ENCODE results near the gene ADCY10.
"Not testable (repeated sequence)": the region's sequence is repeated elsewhere in the genome, so short reads cannot be mapped to it uniquely, and the experiment has no call there.

ADCY10 gene

DNA sequence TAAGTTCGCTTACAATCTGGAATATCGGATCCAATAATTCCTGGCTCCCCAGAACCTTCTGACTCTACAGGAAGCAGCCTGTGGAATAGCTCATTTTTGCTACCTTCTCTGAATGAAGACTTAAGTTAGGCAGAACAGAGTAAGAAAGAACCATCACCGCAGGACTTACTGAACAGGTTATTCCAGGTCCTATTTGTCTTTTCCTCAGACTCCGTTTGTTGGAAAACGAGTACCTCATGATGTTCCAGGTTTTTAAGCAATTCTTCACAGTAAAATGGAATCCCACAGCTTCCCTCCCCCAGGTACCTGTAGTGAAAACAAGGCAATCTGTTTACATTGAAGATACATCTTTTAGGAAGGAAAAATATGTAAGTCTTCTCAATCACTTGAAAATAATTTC lies 59.8 kb downstream of the ADCY10 start:
- no peaks in the 10 kb centered on the region for H3K27me3 ChIP-seq (ENCODE audit: control insufficient read depth in 1 of 2, insufficient read depth in 2 of 2, low read length in 2 of 2)
- no peaks in the 10 kb centered on the region for H3K9me3 ChIP-seq (ENCODE audit: control insufficient read depth in 2 of 2, low read length in 2 of 2)
- no peak overlapping the region for H3K9ac ChIP-seq (ENCODE audit: low read length in 2 of 2)
- H3K4me1 ChIP-seq (ENCODE audit: control insufficient read depth, insufficient read depth, low read length) = no peaks in the 10 kb centered on the region
- H3K27ac ChIP-seq (ENCODE audit: low read length) = no peak overlapping the region
- H3K36me3 ChIP-seq (ENCODE audit: control insufficient read depth in 2 of 2, insufficient read depth in 2 of 2, low read length in 2 of 2) = no peaks in the 10 kb centered on the region
- no peak overlapping the region for H3K4me3 ChIP-seq (ENCODE audit: low read length in 2 of 2)

DNA sequence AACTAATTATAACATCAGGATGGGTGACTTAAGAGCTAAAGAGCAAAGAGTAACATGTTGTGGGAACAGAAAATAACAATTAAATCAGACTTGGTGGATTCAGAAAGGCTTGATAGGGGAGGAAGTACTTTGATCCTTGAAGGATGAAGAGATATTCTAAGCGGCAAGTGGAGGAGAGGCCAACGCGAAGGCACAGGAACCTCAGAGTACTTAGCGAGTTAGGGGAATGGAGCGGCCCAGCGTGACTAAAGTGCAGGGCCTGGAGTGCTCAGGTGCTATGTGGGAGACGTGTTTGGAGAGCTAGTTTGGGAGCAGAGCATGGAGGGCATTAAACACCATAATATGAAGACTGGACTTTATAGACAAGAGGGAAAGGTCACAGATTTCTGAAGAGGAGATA lies 64.3 kb downstream of the ADCY10 start:
- no peaks in the 10 kb centered on the region for H3K36me3 ChIP-seq (ENCODE audit: control insufficient read depth in 2 of 2, insufficient read depth in 2 of 2, low read length in 2 of 2)
- no peaks in the 10 kb centered on the region for H3K4me1 ChIP-seq (ENCODE audit: control insufficient read depth, insufficient read depth, low read length)
- no peak overlapping the region for H3K9ac ChIP-seq (ENCODE audit: low read length in 2 of 2)
- H3K9me3 ChIP-seq (ENCODE audit: control insufficient read depth in 2 of 2, low read length in 2 of 2) = no peaks in the 10 kb centered on the region
- H3K27ac ChIP-seq (ENCODE audit: low read length) = no peak overlapping the region
- no peaks in the 10 kb centered on the region for H3K27me3 ChIP-seq (ENCODE audit: control insufficient read depth in 1 of 2, insufficient read depth in 2 of 2, low read length in 2 of 2)
- no peak overlapping the region for H3K4me3 ChIP-seq (ENCODE audit: low read length in 2 of 2)

DNA sequence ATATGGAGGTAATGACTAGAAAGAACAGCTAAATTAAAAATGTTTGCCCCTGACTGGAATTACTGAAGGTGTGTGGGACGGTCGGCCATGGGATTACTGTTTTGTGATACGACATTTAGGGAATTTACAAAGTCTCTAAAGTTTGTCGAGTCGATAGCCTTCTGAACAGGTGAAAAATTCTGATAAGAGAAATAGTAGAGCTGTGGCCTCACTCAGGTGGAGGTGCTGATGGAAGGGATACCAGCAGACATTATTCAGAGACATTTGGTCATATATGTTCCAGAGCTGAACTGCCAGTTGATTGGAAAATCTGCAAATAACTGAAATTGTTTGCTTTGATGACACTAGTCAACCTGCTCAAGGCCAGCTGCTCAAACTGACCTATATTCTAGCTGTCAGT lies 71.1 kb downstream of the ADCY10 start:
- H3K27ac ChIP-seq (ENCODE audit: low read length) = no peak overlapping the region
- H3K9ac ChIP-seq (ENCODE audit: low read length in 2 of 2) = no peak overlapping the region
- no peaks in the 10 kb centered on the region for H3K9me3 ChIP-seq (ENCODE audit: control insufficient read depth in 2 of 2, low read length in 2 of 2)
- no peaks in the 10 kb centered on the region for H3K36me3 ChIP-seq (ENCODE audit: control insufficient read depth in 2 of 2, insufficient read depth in 2 of 2, low read length in 2 of 2)
- no peaks in the 10 kb centered on the region for H3K27me3 ChIP-seq (ENCODE audit: control insufficient read depth in 1 of 2, insufficient read depth in 2 of 2, low read length in 2 of 2)
- no peak overlapping the region for H3K4me3 ChIP-seq (ENCODE audit: low read length in 2 of 2)
- H3K4me1 ChIP-seq (ENCODE audit: control insufficient read depth, insufficient read depth, low read length) = no peaks in the 10 kb centered on the region

DNA sequence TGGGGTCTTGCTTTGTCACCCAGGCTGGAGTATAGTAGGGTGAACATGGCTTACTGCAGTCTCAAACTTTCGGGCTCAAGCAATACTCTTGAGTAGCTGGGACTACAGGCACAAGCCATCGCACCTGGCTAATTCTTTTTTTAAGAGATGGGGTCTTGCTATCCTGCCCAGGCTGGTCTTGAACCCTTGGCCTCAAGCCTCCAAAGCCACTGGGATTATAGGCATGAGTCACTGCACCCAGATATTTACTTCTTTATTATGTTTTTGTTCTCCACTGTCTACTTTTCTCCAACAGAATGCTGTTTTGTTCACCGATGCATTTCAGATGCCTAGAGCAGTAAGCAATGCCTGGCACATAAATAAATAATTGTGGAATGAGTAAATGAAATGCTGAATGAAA lies 72.4 kb downstream of the ADCY10 start:
- H3K36me3 ChIP-seq (ENCODE audit: control insufficient read depth in 2 of 2, insufficient read depth in 2 of 2, low read length in 2 of 2) = no peaks in the 10 kb centered on the region
- no peak overlapping the region for H3K4me3 ChIP-seq (ENCODE audit: low read length in 2 of 2)
- no peaks in the 10 kb centered on the region for H3K9me3 ChIP-seq (ENCODE audit: control insufficient read depth in 2 of 2, low read length in 2 of 2)
- no peak overlapping the region for H3K27ac ChIP-seq (ENCODE audit: low read length)
- H3K4me1 ChIP-seq (ENCODE audit: control insufficient read depth, insufficient read depth, low read length) = no peaks in the 10 kb centered on the region
- no peak overlapping the region for H3K9ac ChIP-seq (ENCODE audit: low read length in 2 of 2)
- H3K27me3 ChIP-seq (ENCODE audit: control insufficient read depth in 1 of 2, insufficient read depth in 2 of 2, low read length in 2 of 2) = no peaks in the 10 kb centered on the region

DNA sequence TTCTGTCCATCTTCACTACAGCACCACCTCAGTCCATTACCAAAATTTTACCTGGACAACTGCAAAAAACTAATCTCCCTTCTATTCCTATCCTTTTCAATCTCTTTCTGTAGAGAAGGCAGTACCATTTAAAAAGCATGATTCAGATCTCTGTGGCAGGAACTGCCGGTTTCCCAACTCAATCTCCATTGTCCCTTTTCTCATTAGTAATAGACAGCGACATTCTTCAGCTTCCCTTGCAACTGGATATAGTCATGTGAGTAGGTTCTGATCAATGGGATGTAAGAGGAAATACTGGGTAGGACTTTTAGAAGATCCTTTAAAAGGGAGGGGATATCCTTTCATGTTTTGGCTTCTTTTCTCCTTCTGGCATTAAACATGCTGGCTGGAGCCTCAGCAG lies 74.9 kb downstream of the ADCY10 start:
- Histone ChIP-seq H3K36me3 (ENCODE audit: control insufficient read depth in 2 of 2, insufficient read depth in 2 of 2, low read length in 2 of 2) (no peaks in the 10 kb centered on the region), H3K4me1 (ENCODE audit: control insufficient read depth, insufficient read depth, low read length) (no peaks in the 10 kb centered on the region), H3K27me3 (ENCODE audit: control insufficient read depth in 1 of 2, insufficient read depth in 2 of 2, low read length in 2 of 2) (no peaks in the 10 kb centered on the region), H3K27ac (ENCODE audit: low read length) (no peak overlapping the region), H3K4me3 (ENCODE audit: low read length in 2 of 2) (no peak overlapping the region), H3K9me3 (ENCODE audit: control insufficient read depth in 2 of 2, low read length in 2 of 2) (no peaks in the 10 kb centered on the region), H3K9ac (ENCODE audit: low read length in 2 of 2) (no peak overlapping the region)

DNA sequence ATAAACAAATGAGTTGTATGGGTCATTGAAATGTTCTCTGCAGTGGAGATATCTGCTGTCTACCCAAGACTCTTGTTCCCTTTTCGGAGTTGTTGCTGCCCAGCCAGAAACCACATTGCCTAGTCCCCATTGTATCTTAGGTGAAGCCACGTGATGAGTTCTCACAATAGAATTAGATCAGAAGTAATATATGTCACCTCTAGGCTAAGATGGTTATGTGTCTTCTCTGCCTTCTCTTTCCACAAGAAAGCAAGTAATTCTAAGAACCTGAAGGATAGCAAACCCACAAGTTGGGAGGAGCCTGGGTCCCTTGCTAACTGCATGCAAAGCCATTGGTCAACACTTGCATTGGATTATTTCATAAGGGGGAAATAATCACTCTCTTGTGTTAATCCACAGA lies 76.6 kb downstream of the ADCY10 start:
- H3K27ac ChIP-seq (ENCODE audit: low read length) = no peak overlapping the region
- no peaks in the 10 kb centered on the region for H3K27me3 ChIP-seq (ENCODE audit: control insufficient read depth in 1 of 2, insufficient read depth in 2 of 2, low read length in 2 of 2)
- no peaks in the 10 kb centered on the region for H3K4me1 ChIP-seq (ENCODE audit: control insufficient read depth, insufficient read depth, low read length)
- no peak overlapping the region for H3K4me3 ChIP-seq (ENCODE audit: low read length in 2 of 2)
- no peaks in the 10 kb centered on the region for H3K36me3 ChIP-seq (ENCODE audit: control insufficient read depth in 2 of 2, insufficient read depth in 2 of 2, low read length in 2 of 2)
- H3K9me3 ChIP-seq (ENCODE audit: control insufficient read depth in 2 of 2, low read length in 2 of 2) = no peaks in the 10 kb centered on the region
- H3K9ac ChIP-seq (ENCODE audit: low read length in 2 of 2) = no peak overlapping the region

DNA sequence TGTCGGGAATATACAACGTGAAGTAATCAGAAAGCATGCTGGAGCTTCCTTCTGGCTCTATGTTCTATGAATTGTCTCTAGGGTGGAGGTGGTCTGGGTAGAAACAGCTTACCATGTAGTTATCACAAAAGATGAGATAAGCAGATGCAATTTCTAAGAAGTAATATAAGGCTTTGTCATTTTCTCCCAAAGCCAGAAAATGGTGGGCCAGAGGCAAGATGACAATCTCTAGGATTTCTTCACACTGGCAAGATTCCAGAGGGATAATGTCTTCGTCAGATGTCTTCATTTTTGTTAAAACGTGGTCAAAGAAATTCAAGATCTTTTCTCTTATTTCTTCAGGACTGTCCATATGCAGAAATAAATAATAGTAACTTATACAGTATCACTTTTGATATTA lies 77.7 kb downstream of the ADCY10 start:
- Histone ChIP-seq H3K9ac (ENCODE audit: low read length in 2 of 2) (no peak overlapping the region), H3K27ac (ENCODE audit: low read length) (no peak overlapping the region), H3K27me3 (ENCODE audit: control insufficient read depth in 1 of 2, insufficient read depth in 2 of 2, low read length in 2 of 2) (no peaks in the 10 kb centered on the region), H3K4me1 (ENCODE audit: control insufficient read depth, insufficient read depth, low read length) (no peaks in the 10 kb centered on the region), H3K9me3 (ENCODE audit: control insufficient read depth in 2 of 2, low read length in 2 of 2) (no peaks in the 10 kb centered on the region), H3K36me3 (ENCODE audit: control insufficient read depth in 2 of 2, insufficient read depth in 2 of 2, low read length in 2 of 2) (no peaks in the 10 kb centered on the region), H3K4me3 (ENCODE audit: low read length in 2 of 2) (no peak overlapping the region)

DNA sequence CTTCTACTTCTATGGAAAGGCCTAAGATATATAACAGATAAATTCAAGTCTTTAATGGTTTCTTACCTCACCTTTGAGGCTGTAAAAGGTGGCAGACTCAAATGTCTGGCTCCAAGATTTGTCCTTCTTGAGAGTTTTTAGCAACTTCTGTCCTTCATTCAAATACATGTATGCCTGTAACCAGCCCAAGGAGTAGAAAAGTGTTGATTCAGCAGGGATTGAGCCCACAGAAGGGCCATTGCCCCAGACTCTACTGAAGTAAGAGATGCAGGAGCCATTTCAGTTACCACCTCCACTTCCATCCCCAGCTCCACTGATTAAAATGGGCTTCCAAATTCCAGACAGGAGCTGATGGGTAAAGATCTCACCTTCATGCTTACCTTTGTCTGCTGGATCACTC lies 80.0 kb downstream of the ADCY10 start:
- H3K9ac ChIP-seq (ENCODE audit: low read length in 2 of 2) = no peak overlapping the region
- no peak overlapping the region for H3K4me3 ChIP-seq (ENCODE audit: low read length in 2 of 2)
- no peaks in the 10 kb centered on the region for H3K27me3 ChIP-seq (ENCODE audit: control insufficient read depth in 1 of 2, insufficient read depth in 2 of 2, low read length in 2 of 2)
- no peaks in the 10 kb centered on the region for H3K9me3 ChIP-seq (ENCODE audit: control insufficient read depth in 2 of 2, low read length in 2 of 2)
- no peak overlapping the region for H3K27ac ChIP-seq (ENCODE audit: low read length)
- no peaks in the 10 kb centered on the region for H3K4me1 ChIP-seq (ENCODE audit: control insufficient read depth, insufficient read depth, low read length)
- H3K36me3 ChIP-seq (ENCODE audit: control insufficient read depth in 2 of 2, insufficient read depth in 2 of 2, low read length in 2 of 2) = no peaks in the 10 kb centered on the region

DNA sequence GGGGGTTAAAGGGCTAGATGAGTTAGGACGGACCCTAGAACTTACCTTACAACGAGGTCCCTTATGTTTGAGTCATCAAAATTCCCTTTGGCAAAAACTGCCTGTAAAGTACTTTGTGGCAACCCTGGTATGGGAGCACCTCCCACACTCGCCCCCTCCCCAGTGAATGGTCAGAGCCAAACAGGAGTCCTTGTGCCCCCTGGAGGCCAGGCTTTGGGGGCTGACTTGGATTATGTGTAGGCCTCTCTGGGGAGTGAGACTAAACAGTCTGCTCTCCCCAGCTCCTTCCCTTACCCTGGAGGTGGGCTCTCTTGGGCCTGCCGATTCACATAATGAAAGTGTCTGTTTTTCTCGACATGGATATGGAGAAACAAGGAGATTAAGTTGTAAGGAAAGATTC lies 81.2 kb downstream of the ADCY10 start:
- H3K4me1 ChIP-seq (ENCODE audit: control insufficient read depth, insufficient read depth, low read length) = no peaks in the 10 kb centered on the region
- H3K27ac ChIP-seq (ENCODE audit: low read length) = no peak overlapping the region
- no peaks in the 10 kb centered on the region for H3K36me3 ChIP-seq (ENCODE audit: control insufficient read depth in 2 of 2, insufficient read depth in 2 of 2, low read length in 2 of 2)
- no peaks in the 10 kb centered on the region for H3K9me3 ChIP-seq (ENCODE audit: control insufficient read depth in 2 of 2, low read length in 2 of 2)
- no peak overlapping the region for H3K4me3 ChIP-seq (ENCODE audit: low read length in 2 of 2)
- no peak overlapping the region for H3K9ac ChIP-seq (ENCODE audit: low read length in 2 of 2)
- no peaks in the 10 kb centered on the region for H3K27me3 ChIP-seq (ENCODE audit: control insufficient read depth in 1 of 2, insufficient read depth in 2 of 2, low read length in 2 of 2)

DNA sequence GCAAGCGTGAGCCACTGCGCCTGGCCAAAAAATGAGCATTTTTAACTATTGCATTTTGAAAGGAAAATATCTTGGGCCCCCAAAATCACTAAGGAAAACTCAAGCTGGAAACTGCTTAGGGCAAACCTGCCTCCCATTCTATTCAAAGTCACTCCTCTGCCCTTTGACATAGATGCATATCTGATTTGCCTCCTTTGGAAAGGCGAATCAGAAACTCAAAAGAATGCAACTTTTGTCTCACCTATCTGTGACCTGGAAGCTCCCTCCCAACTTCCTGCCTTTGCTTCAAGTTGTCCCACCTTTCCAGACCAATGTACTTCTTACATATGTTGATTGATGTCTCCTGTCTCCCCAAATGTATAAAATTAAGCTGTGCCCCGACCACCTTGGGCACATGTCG lies 83.3 kb downstream of the ADCY10 start:
- H3K4me1 ChIP-seq (ENCODE audit: control insufficient read depth, insufficient read depth, low read length); H3K27ac ChIP-seq (ENCODE audit: low read length); H3K9ac ChIP-seq (ENCODE audit: low read length in 2 of 2); H3K27me3 ChIP-seq (ENCODE audit: control insufficient read depth in 1 of 2, insufficient read depth in 2 of 2, low read length in 2 of 2); H3K4me3 ChIP-seq (ENCODE audit: low read length in 2 of 2); H3K36me3 ChIP-seq (ENCODE audit: control insufficient read depth in 2 of 2, insufficient read depth in 2 of 2, low read length in 2 of 2); H3K9me3 ChIP-seq (ENCODE audit: control insufficient read depth in 2 of 2, low read length in 2 of 2): not testable (repeated sequence)

DNA sequence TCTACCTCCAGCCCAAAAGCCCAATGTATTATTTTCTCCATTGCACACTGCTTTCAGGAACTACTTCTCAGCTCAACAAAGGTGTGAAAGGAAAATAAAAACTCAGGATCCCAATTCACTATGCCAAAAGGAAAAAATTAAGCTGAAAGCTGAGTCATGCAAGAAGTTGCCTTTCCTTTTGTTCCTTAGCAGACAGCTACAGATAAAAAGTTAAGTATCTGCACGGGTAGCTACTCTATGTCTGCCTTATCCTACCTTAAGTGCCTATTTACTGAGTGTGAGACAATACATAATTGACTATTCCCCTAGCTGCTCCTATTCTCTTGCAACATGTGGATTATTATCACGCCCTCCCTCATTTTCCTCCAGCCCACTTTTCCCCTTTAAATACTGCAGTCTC lies 84.1 kb downstream of the ADCY10 start:
- Histone ChIP-seq H3K9me3 (ENCODE audit: control insufficient read depth in 2 of 2, low read length in 2 of 2) (no peaks in the 10 kb centered on the region), H3K4me3 (ENCODE audit: low read length in 2 of 2) (no peak overlapping the region), H3K27me3 (ENCODE audit: control insufficient read depth in 1 of 2, insufficient read depth in 2 of 2, low read length in 2 of 2) (no peaks in the 10 kb centered on the region), H3K27ac (ENCODE audit: low read length) (no peak overlapping the region), H3K4me1 (ENCODE audit: control insufficient read depth, insufficient read depth, low read length) (no peaks in the 10 kb centered on the region), H3K36me3 (ENCODE audit: control insufficient read depth in 2 of 2, insufficient read depth in 2 of 2, low read length in 2 of 2) (no peaks in the 10 kb centered on the region), H3K9ac (ENCODE audit: low read length in 2 of 2) (no peak overlapping the region)

DNA sequence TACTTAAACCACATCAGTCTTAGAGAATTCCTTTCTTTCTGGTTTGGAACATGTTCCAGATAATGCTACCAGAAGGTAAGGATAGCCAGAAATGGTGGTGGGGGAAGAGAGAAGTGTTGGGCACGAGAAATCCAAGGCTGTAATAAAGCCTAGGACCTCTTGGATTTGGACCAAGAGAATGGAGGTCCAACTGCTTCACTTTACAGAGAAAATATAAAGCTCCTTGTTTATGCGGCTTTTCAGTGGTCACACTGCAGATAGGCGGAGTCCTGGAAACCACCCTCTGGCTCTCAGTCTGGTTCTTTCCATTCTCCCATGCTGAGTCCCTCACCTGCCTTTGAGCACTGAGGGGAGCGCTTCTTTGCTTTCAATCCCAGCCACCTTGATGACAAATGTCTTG lies 87.8 kb downstream of the ADCY10 start:
- Histone ChIP-seq H3K9me3 (ENCODE audit: control insufficient read depth in 2 of 2, low read length in 2 of 2) (no peaks in the 10 kb centered on the region), H3K9ac (ENCODE audit: low read length in 2 of 2) (no peak overlapping the region), H3K27me3 (ENCODE audit: control insufficient read depth in 1 of 2, insufficient read depth in 2 of 2, low read length in 2 of 2) (no peaks in the 10 kb centered on the region), H3K36me3 (ENCODE audit: control insufficient read depth in 2 of 2, insufficient read depth in 2 of 2, low read length in 2 of 2) (no peaks in the 10 kb centered on the region), H3K27ac (ENCODE audit: low read length) (no peak overlapping the region), H3K4me1 (ENCODE audit: control insufficient read depth, insufficient read depth, low read length) (no peaks in the 10 kb centered on the region), H3K4me3 (ENCODE audit: low read length in 2 of 2) (no peak overlapping the region)

Data from stomach smooth muscle (tissue), 2 donors.